ENCODE measurements around the gene CHST6.
"Not testable (repeated sequence)": the region's sequence is repeated elsewhere in the genome, so short reads cannot be mapped to it uniquely, and the experiment has no call there.

Gene CHST6

GRCh38 chr16:75433732-75434413, 61.4 kb downstream of the CHST6 start:
- peak; percentile 65 for DNase-seq

- peak; percentile 83 for DNase-seq
Measured at GRCh38 chr16:75432828-75433731, 62.2 kb downstream of the CHST6 start, which contains the start of gene CFDP1. TSS of gene CFDP1 (minus strand) at chr16:75433503. CDS start at chr16:75433352, 151 bp downstream.

GRCh38 chr16:75429621-75430403, 65.4 kb downstream of the CHST6 start:
- DNase-seq = no peak

GRCh38 chr16:75426524-75426923, 68.7 kb downstream of the CHST6 start:
- DNase-seq = not testable (repeated sequence)

- DNase-seq = not testable (repeated sequence)
Measured at GRCh38 chr16:75424105-75424762, 71.0 kb downstream of the CHST6 start.

- no peak for DNase-seq
Measured at GRCh38 chr16:75423723-75424104, 71.5 kb downstream of the CHST6 start.

All from T1000 (cell line).